Limb (tissue), 2 donors: ENCODE results near the gene CPXM1.
"Not testable (repeated sequence)": the region's sequence is repeated elsewhere in the genome, so short reads cannot be mapped to it uniquely, and the experiment has no call there.

Experiments used
- DNase-seq, 2 donors: peaks; one replicate each; pipeline ENCODE4 v3.0.0-alpha.2; 2016; ENCODE audit errors: extremely low spot score in 2 of 2

CPXM1 gene

GRCh38 chr20:2801286-2801728, 880 bp upstream of the CPXM1 start:
- DNase-seq: no peak

GRCh38 chr20:2799688-2800520, 523 bp downstream of the CPXM1 start:
- peak; percentile 21 to 66 for DNase-seq

- no peak for DNase-seq
Measured at GRCh38 chr20:2799271-2799670, 1.2 kb downstream of the CPXM1 start.

GRCh38 chr20:2798814-2799213, 1.6 kb downstream of the CPXM1 start:
- DNase-seq: no peak

- DNase-seq: no peak
Measured at GRCh38 chr20:2798095-2798805, 2.2 kb downstream of the CPXM1 start.

- no peak for DNase-seq
Measured at GRCh38 chr20:2797136-2797983, 3.1 kb downstream of the CPXM1 start.

GRCh38 chr20:2796011-2796660, 4.3 kb downstream of the CPXM1 start:
- DNase-seq: no peak

GRCh38 chr20:2795451-2795850, 5.0 kb downstream of the CPXM1 start:
- no peak for DNase-seq

- DNase-seq: no peak
Measured at GRCh38 chr20:2794866-2795447, 5.5 kb downstream of the CPXM1 start.

GRCh38 chr20:2794202-2794748, 6.2 kb downstream of the CPXM1 start:
- no peak for DNase-seq

- no peak for DNase-seq
Measured at GRCh38 chr20:2793471-2793870, 7.0 kb downstream of the CPXM1 start.

- DNase-seq: no peak
Measured at GRCh38 chr20:2783908-2784566, 16.4 kb downstream of the CPXM1 start.

- no peak for DNase-seq
Measured at GRCh38 chr20:2780948-2781347, 19.5 kb downstream of the CPXM1 start.

GRCh38 chr20:2778602-2779321, 21.7 kb downstream of the CPXM1 start:
- DNase-seq: no peak

- no peak for DNase-seq
Measured at GRCh38 chr20:2775139-2775538, 25.3 kb downstream of the CPXM1 start.

- no peak for DNase-seq
Measured at GRCh38 chr20:2773812-2774211, 26.6 kb downstream of the CPXM1 start.

- no peak for DNase-seq
Measured at GRCh38 chr20:2771631-2772080, 28.8 kb downstream of the CPXM1 start.

GRCh38 chr20:2770091-2770490, 30.3 kb downstream of the CPXM1 start:
- DNase-seq: not testable (repeated sequence)

GRCh38 chr20:2768632-2769015, 31.8 kb downstream of the CPXM1 start:
- DNase-seq: no peak
